ENCODE data around the gene POLR2I.

DNA sequence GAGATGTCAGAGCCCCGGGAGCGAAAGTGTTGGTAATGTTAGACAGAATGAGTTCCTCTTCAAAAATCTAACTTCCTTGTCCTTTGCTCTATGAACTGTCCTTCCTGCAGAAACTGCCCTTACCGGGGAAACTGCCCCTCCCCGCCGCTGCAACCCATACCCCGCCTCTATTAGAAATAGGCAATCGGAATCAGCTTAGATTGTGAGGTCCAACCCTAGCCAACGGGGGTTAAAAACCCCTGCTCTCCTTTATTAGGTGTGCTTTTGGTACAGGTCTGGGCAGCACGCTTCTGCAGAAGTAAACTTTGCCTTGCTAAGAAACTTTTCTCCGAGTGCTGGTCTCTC, 13.7 kb upstream of the POLR2I start:
- TF ChIP-seq, protein P1, sequence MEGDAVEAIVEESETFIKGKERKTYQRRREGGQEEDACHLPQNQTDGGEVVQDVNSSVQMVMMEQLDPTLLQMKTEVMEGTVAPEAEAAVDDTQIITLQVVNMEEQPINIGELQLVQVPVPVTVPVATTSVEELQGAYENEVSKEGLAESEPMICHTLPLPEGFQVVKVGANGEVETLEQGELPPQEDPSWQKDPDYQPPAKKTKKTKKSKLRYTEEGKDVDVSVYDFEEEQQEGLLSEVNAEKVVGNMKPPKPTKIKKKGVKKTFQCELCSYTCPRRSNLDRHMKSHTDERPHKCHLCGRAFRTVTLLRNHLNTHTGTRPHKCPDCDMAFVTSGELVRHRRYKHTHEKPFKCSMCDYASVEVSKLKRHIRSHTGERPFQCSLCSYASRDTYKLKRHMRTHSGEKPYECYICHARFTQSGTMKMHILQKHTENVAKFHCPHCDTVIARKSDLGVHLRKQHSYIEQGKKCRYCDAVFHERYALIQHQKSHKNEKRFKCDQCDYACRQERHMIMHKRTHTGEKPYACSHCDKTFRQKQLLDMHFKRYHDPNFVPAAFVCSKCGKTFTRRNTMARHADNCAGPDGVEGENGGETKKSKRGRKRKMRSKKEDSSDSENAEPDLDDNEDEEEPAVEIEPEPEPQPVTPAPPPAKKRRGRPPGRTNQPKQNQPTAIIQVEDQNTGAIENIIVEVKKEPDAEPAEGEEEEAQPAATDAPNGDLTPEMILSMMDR (IDR thresholded peaks at IDR 0.05): no peak
- no peak for TF ChIP-seq POLR2A (IDR thresholded peaks at IDR 0.05)
